Endothelial cell of umbilical vein (primary cell): ENCODE results near the gene FXYD4. TPM values are rescaled to one million over a fixed set of nuclear protein-coding genes. Genes with fewer than 3 reads are reported as not detected.
"Not testable (repeated sequence)": the region's sequence is repeated elsewhere in the genome, so short reads cannot be mapped to it uniquely, and the experiment has no call there.

Experiments
- BruUV-seq: library from RNA; stranded (reverse); fragments of 400-500 nt; replicated peaks from 2 replicates; lab custom pipeline; 2021; lab: Mats Ljungman, UMichigan
- CTCF ChIA-PET: fragments of 300-600, 350-600 bp; sonication (Branson Sonifier 250); formaldehyde crosslinking; loops from one replicate; lab custom pipeline; 2021; ENCODE audit warnings: antibody characterized with exemption, inconsistent platforms; lab: Charles Lee
- POLR2A ChIA-PET: fragments of 300-600, 350-600 bp; sonication (Branson Sonifier 250); formaldehyde crosslinking; loops from one replicate; lab custom pipeline; 2021; ENCODE audit warnings: antibody characterized with exemption, inconsistent platforms; lab: Charles Lee
- DNase-seq: peaks from one replicate; pipeline ENCODE4 v3.0.0-alpha.2; 2011; ENCODE audit warnings: low read depth, low spot score
- FAIRE-seq: peaks from 2 replicates; lab custom pipeline; 2011; peaks lifted over from hg19 to GRCh38; lab: Jason Lieb, UNC
- H2AFZ ChIP-seq: 2 replicates; pipeline ENCODE4 v1.6.0; 2012; ENCODE audit warnings: low read depth, low read length, control low read depth, inconsistent platforms
- H3K27ac ChIP-seq: 2 replicates; pipeline ENCODE4 v1.5.1; 2011; ENCODE audit warnings: low read depth, mild to moderate bottlenecking, control low read depth, low read length, moderate library complexity; ENCODE audit not compliant: insufficient read depth
- H3K27me3 ChIP-seq, 2 experiments: 2 replicates each; pipeline versions ENCODE4 v1.6.0 to v1.6.1; 2011; ENCODE audit warnings: low read length in 2 of 2, mixed read lengths in 1 of 2; ENCODE audit not compliant: control insufficient read depth in 2 of 2, insufficient read depth in 2 of 2
- H3K36me3 ChIP-seq, 2 experiments: 2 replicates in 1 of 2; 3 replicates in 1 of 2; pipeline ENCODE4 v1.5.1; 2011; ENCODE audit warnings: low read length in 2 of 2, mild to moderate bottlenecking in 1 of 2, moderate library complexity in 1 of 2; ENCODE audit not compliant: control insufficient read depth in 2 of 2, insufficient read depth in 2 of 2; ENCODE audit errors: extremely low read depth in 1 of 2
- H3K4me1 ChIP-seq: 3 replicates; pipeline ENCODE4 v1.5.1; 2011; ENCODE audit warnings: mild to moderate bottlenecking, low read length; ENCODE audit not compliant: control insufficient read depth, insufficient read depth; ENCODE audit errors: extremely low read depth
- H3K4me2 ChIP-seq: 2 replicates; pipeline ENCODE4 v1.6.1; 2011; ENCODE audit warnings: low read length, control low read depth, mixed read lengths; ENCODE audit not compliant: insufficient read depth
- H3K4me3 ChIP-seq, 3 experiments: fragments of 200-600 bp in 1 of 3; sonication (generic), shearing (Covaris generic) in 1 of 3; replicated peaks in 1 of 3; 2 replicates each; pipeline ENCODE4 v1.5.1; 2011 to 2016; ENCODE audit warnings: control low read depth in 3 of 3, low read length in 3 of 3, mild to moderate bottlenecking in 2 of 3, inconsistent platforms in 1 of 3, low read depth in 1 of 3, moderate library complexity in 1 of 3; ENCODE audit not compliant: insufficient read depth in 1 of 3
- H3K79me2 ChIP-seq: 2 replicates; pipeline ENCODE4 v1.6.0; 2012; ENCODE audit warnings: low read length, inconsistent platforms; ENCODE audit not compliant: control insufficient read depth, insufficient read depth
- H3K9ac ChIP-seq: replicated peaks from 2 replicates; pipeline ENCODE3; 2011; ENCODE audit warnings: low read length, control low read depth; ENCODE audit not compliant: insufficient read depth; ENCODE audit errors: extremely low read depth
- H3K9me1 ChIP-seq: replicated peaks from 3 replicates; pipeline ENCODE4 v1.6.0; 2011; ENCODE audit warnings: mild to moderate bottlenecking, low read length; ENCODE audit not compliant: control insufficient read depth, insufficient read depth; ENCODE audit errors: extremely low read depth
- H3K9me3 ChIP-seq: replicated peaks from 2 replicates; pipeline ENCODE4 v1.5.1; 2012; ENCODE audit warnings: low read length, inconsistent platforms; ENCODE audit not compliant: control insufficient read depth, insufficient read depth
- H4K20me1 ChIP-seq: replicated peaks from 2 replicates; pipeline ENCODE3; 2011; ENCODE audit warnings: mild to moderate bottlenecking, low read length; ENCODE audit not compliant: control insufficient read depth, insufficient read depth; ENCODE audit errors: extremely low read depth
- CTCF ChIP-seq, 2 donors: IDR thresholded peaks; 1 replicate in 1 of 2; 2 replicates in 1 of 2; pipeline ENCODE4 v1.5.1; 2011; ENCODE audit warnings: low read length in 2 of 2, mild to moderate bottlenecking in 2 of 2, moderate library complexity in 2 of 2, control low read depth in 1 of 2, inconsistent platforms in 1 of 2, low read depth in 1 of 2; ENCODE audit not compliant: insufficient read depth in 1 of 2; ENCODE audit errors: extremely low read depth in 1 of 2
- EZH2 ChIP-seq: IDR thresholded peaks from 2 replicates; pipeline ENCODE4 v1.6.1; 2012; ENCODE audit warnings: borderline replicate concordance, low read depth, mild to moderate bottlenecking, moderate library complexity, low read length, inconsistent platforms; ENCODE audit not compliant: severe bottlenecking
- GATA2 ChIP-seq: IDR thresholded peaks from 2 replicates; pipeline ENCODE4 v1.7.0; 2011; ENCODE audit warnings: low read depth, mild to moderate bottlenecking, moderate library complexity, mixed read lengths, low read length; ENCODE audit not compliant: insufficient read length, insufficient read depth
- MYC ChIP-seq: IDR thresholded peaks from one replicate; pipeline ENCODE4 v1.6.1; 2011; ENCODE audit warnings: mild to moderate bottlenecking, low read depth, low read length
- POLR2A ChIP-seq: IDR thresholded peaks from 2 replicates; pipeline ENCODE4 v1.6.1; 2012; ENCODE audit warnings: low read depth, mild to moderate bottlenecking, control low read depth, low read length
- dilution Hi-C: fragments of 300-500 bp; cut with MboI; formaldehyde crosslinking; loops from one replicate; pipeline ENCODE4 v1.15.0; 2019; ENCODE audit warnings: low sequenced_read_pairs; ENCODE audit not compliant: extremely low pct_ligation_motif_present
- intact Hi-C: fragments of 100-400 bp; cut with micrococcal nuclease; formaldehyde crosslinking; loops from one replicate; pipeline ENCODE4 v1.10.0; 2022
- polyA plus RNA-seq, 4 experiments: library from polyadenylated mRNA; depleted of rRNA in 3 of 4; stranded (reverse) in 3 of 4; unstranded in 1 of 4; fragments of >200 nt; gene quantifications; 2 replicates each; pipeline versions ENCODE4 v1.2.1 to v1.2.3, GENCODE V29; 2011 to 2012; ENCODE audit warnings: missing spikeins in 1 of 4
- total RNA-seq: library from RNA; stranded (reverse); gene quantifications from 2 replicates; pipeline ENCODE4 v1.2.3, GENCODE V29; 2021
- TF ChIP-seq, protein P1 (sequence below): IDR thresholded peaks from 2 replicates; pipeline ENCODE4 v1.6.1; 2011; ENCODE audit not compliant: insufficient read depth, insufficient read length

FXYD4 gene
- total and polyA plus RNA-seq, 2 donors (not counting 3 experiments of a cell fraction or from before 2014, with no cell fraction given), result not detected

DNA sequence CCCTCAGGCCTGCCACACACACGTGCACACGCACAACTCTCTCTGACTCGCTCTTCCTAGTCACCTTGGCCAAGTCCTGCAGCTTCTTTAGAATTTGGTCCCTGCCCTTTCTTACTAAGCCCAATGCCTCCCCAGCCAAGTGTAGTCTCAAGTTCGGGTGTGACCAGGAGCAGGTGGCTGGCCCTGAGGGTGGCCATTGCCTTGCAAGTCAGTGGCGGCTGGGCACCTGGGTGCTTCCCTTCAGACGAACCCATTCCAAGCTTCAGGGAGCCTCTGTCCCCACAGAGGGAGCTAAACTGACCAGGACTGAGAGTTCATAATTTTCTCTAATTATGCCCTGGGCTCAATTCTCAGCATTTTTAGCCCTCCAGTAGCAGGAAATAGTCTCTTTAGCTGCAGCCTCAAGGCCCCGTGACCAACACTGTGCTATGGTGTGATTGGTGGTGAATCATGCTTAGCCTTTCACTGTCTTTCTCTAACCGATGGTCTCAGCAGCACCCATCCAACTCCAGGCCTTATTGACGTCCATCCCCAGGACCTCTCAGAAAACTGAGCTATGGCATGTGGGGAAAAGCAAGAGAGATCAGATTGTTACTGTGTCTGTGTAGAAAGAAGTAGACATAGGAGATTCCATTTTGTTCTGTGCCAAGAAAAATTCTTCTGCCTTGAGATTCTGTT lies 34.7 kb upstream of the FXYD4 start:
- FAIRE-seq, result no peak
- no peak for TF ChIP-seq CTCF (IDR thresholded peaks at IDR 0.05; ENCODE audit: extremely low read depth in 1 of 2, insufficient read depth in 1 of 2, low read depth in 1 of 2, low read length in 2 of 2)
- TF ChIP-seq MYC, result no peak
- TF ChIP-seq POLR2A, result no peak
- no peak for TF ChIP-seq GATA2
- TF ChIP-seq, protein P1, sequence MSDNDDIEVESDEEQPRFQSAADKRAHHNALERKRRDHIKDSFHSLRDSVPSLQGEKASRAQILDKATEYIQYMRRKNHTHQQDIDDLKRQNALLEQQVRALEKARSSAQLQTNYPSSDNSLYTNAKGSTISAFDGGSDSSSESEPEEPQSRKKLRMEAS, result no peak
- TF ChIP-seq EZH2, result no peak
- CTCF ChIA-PET, result interaction anchor here (1.2 kb wide), 1 partner anchor 10 kb away, joined by 4 read pairs; no protein-coding TSS in a partner anchor

DNA sequence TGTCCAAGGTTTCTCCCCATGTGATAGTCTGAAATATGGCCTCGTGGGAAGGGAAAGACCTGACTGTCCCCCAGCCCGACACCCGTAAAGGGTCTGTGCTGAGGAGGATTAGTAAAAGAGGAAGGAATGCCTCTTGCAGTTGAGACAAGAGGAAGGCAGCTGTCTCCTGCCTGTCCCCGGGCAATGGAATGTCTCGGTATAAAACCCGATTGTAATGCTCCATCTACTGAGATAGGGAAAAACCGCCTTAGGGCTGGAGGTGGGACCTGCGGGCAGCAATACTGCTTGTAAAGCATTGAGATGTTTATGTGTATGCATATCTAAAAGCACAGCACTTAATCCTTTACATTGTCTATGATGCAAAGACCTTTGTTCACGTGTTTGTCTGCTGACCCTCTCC lies 33.9 kb upstream of the FXYD4 start:
- H3K9me3 ChIP-seq, DNase-seq, H3K9me1 ChIP-seq, H3K27me3 ChIP-seq, FAIRE-seq, H3K4me3 ChIP-seq, H3K36me3 ChIP-seq, H3K4me2 ChIP-seq, H3K9ac ChIP-seq, BruUV-seq, dilution Hi-C loops, H2AFZ ChIP-seq, CTCF ChIA-PET, H3K4me1 ChIP-seq, intact Hi-C loops, POLR2A ChIA-PET, H3K27ac ChIP-seq, H3K79me2 ChIP-seq, H4K20me1 ChIP-seq: not testable (repeated sequence)

More for the DNA sequence above, 34.7 kb upstream of the FXYD4 start:
- POLR2A ChIA-PET, result no interaction called here
- dilution Hi-C loops (no loop called here), intact Hi-C loops (no loop called here)
- no peak for DNase-seq
- H3K9me1 ChIP-seq, result no peaks in the 10 kb centered on the region
- H3K4me2 ChIP-seq, result no peak overlapping the region
- no peak overlapping the region for H2AFZ ChIP-seq
- H3K4me1 ChIP-seq, result no peaks in the 10 kb centered on the region
- no TSS peak for BruUV-seq
- H3K79me2 ChIP-seq, result no peaks in the 10 kb centered on the region
- H3K9ac ChIP-seq, result no peak overlapping the region
- H3K36me3 ChIP-seq, result no peaks in the 10 kb centered on the region
- H3K27me3 ChIP-seq, result no peaks in the 10 kb centered on the region
- no peaks in the 10 kb centered on the region for H4K20me1 ChIP-seq
- no peak overlapping the region for H3K27ac ChIP-seq
- no peak overlapping the region for H3K4me3 ChIP-seq
- H3K9me3 ChIP-seq, result no peaks in the 10 kb centered on the region
